Stimulated activated CD4-positive, alpha-beta T cell treated with anti-CD3 and anti-CD28 coated beads, Interleukin-15, amount 100 ng/mL, for 1 hour (primary cell): ENCODE measurements around the gene SRP72.
"Not testable (repeated sequence)": the region's sequence is repeated elsewhere in the genome, so short reads cannot be mapped to it uniquely, and the experiment has no call there.

Source experiments
- DNase-seq, 2 donors: peaks; one replicate each; pipeline ENCODE4 v3.0.0-alpha.2; 2020; ENCODE audit warnings: low read depth in 1 of 2, low spot score in 1 of 2

Gene SRP72

GRCh38 chr4:56467284-56468096 lies at the start of gene SRP72:
SRP72 (plus strand) TSS chr4:56467617; CDS start chr4:56467636, 19 bp downstream.
- peak; percentile 72 to 83 for DNase-seq

GRCh38 chr4:56424176-56424575 lies 43.2 kb upstream of the SRP72 start:
- no peak for DNase-seq

- no peak for DNase-seq
These were observed 42.5 kb upstream of the SRP72 start for GRCh38 chr4:56424697-56425514.

- DNase-seq: no peak
These were observed 41.9 kb upstream of the SRP72 start for GRCh38 chr4:56425518-56425917.

- DNase-seq: no peak
These were observed 41.1 kb upstream of the SRP72 start for GRCh38 chr4:56426273-56426672.

GRCh38 chr4:56427179-56427578 lies 40.2 kb upstream of the SRP72 start:
- no peak for DNase-seq

GRCh38 chr4:56430203-56430602 lies 37.2 kb upstream of the SRP72 start:
- no peak for DNase-seq

- no peak for DNase-seq
These were observed 34.1 kb upstream of the SRP72 start for GRCh38 chr4:56433280-56433679.

GRCh38 chr4:56434599-56435139 lies 32.7 kb upstream of the SRP72 start:
- peak in 1 of 2 donors; percentile 13 for DNase-seq

- DNase-seq: peak; percentile 98
These were observed 32.1 kb upstream of the SRP72 start, which contains the start of gene PPAT for GRCh38 chr4:56435140-56435926. PPAT (minus strand) TSS chr4:56435615; CDS start chr4:56435477, 138 bp downstream.

- DNase-seq: no peak
These were observed 28.7 kb upstream of the SRP72 start for GRCh38 chr4:56438766-56439165.

GRCh38 chr4:56440983-56441382 lies 26.4 kb upstream of the SRP72 start:
- DNase-seq: no peak

GRCh38 chr4:56444719-56445118 lies 22.7 kb upstream of the SRP72 start:
- DNase-seq: no peak

GRCh38 chr4:56445699-56446098 lies 21.7 kb upstream of the SRP72 start:
- DNase-seq: no peak

- no peak for DNase-seq
These were observed 19.1 kb upstream of the SRP72 start for GRCh38 chr4:56448301-56448700.

GRCh38 chr4:56449475-56449874 lies 17.9 kb upstream of the SRP72 start:
- not testable (repeated sequence) for DNase-seq

- DNase-seq: no peak
These were observed 17.1 kb upstream of the SRP72 start for GRCh38 chr4:56450342-56450741.

- DNase-seq: no peak
These were observed 7.3 kb upstream of the SRP72 start for GRCh38 chr4:56460085-56460484.

GRCh38 chr4:56462157-56462556 lies 5.3 kb upstream of the SRP72 start:
- no peak for DNase-seq

GRCh38 chr4:56463711-56464110 lies 3.7 kb upstream of the SRP72 start:
- no peak for DNase-seq

GRCh38 chr4:56464581-56464980 lies 2.8 kb upstream of the SRP72 start:
- no peak for DNase-seq
